Trophoblast cell (in vitro differentiated cells and primary cell): ENCODE results near the gene SCFD2.

Source experiments
- DNase-seq, 2 donors: peaks; one replicate each; pipeline ENCODE4 v3.0.0-alpha.2; 2016
- H2AFZ ChIP-seq: 2 replicates; pipeline ENCODE4 v1.6.1; 2013; ENCODE audit warnings: low read length, moderate library complexity, mild to moderate bottlenecking; ENCODE audit not compliant: insufficient read depth, poor library complexity
- H2AK5ac ChIP-seq: 2 replicates; pipeline ENCODE4 v1.6.1; 2013; ENCODE audit warnings: mild to moderate bottlenecking, low read length
- H2BK120ac ChIP-seq: 2 replicates; pipeline ENCODE4 v1.6.1; 2013; ENCODE audit warnings: low read length, mild to moderate bottlenecking, moderate library complexity; ENCODE audit not compliant: insufficient read depth, poor library complexity
- H2BK12ac ChIP-seq: 2 replicates; pipeline ENCODE4 v1.6.1; 2013; ENCODE audit warnings: mild to moderate bottlenecking, low read length, moderate library complexity
- H2BK5ac ChIP-seq: 2 replicates; pipeline ENCODE4 v1.6.1; 2013; ENCODE audit warnings: low read length, low read depth, moderate library complexity, mild to moderate bottlenecking; ENCODE audit not compliant: poor library complexity
- H3K14ac ChIP-seq: 2 replicates; pipeline ENCODE4 v1.6.1; 2013; ENCODE audit warnings: mild to moderate bottlenecking, low read length
- H3K18ac ChIP-seq: 2 replicates; pipeline ENCODE4 v1.6.1; 2013; ENCODE audit warnings: mild to moderate bottlenecking, low read length
- H3K23ac ChIP-seq: 2 replicates; pipeline ENCODE4 v1.6.1; 2013; ENCODE audit warnings: low read length
- H3K27ac ChIP-seq: 2 replicates; pipeline ENCODE4 v1.5.1; 2013; ENCODE audit warnings: low read depth, mild to moderate bottlenecking, inconsistent platforms, low read length, moderate library complexity
- H3K27me3 ChIP-seq: 2 replicates; pipeline ENCODE4 v1.6.1; 2013; ENCODE audit warnings: inconsistent platforms, mild to moderate bottlenecking, low read length, moderate library complexity; ENCODE audit not compliant: insufficient read depth
- H3K36me3 ChIP-seq, 2 experiments: 1 replicate in 1 of 2; 2 replicates in 1 of 2; pipeline ENCODE4 v1.6.1; 2013; ENCODE audit warnings: low read length in 2 of 2, mild to moderate bottlenecking in 2 of 2, moderate library complexity in 1 of 2; ENCODE audit not compliant: insufficient read depth in 2 of 2, control insufficient read depth in 1 of 2
- H3K4ac ChIP-seq: 2 replicates; pipeline ENCODE4 v1.6.1; 2013; ENCODE audit warnings: low read depth, mild to moderate bottlenecking, low read length, moderate library complexity
- H3K4me1 ChIP-seq, 2 experiments: 1 replicate in 1 of 2; 2 replicates in 1 of 2; pipeline ENCODE4 v1.6.1; 2013; ENCODE audit warnings: low read length in 2 of 2, mild to moderate bottlenecking in 2 of 2, moderate library complexity in 1 of 2; ENCODE audit not compliant: insufficient read depth in 2 of 2, control insufficient read depth in 1 of 2
- H3K4me2 ChIP-seq: 2 replicates; pipeline ENCODE4 v1.6.1; 2013; ENCODE audit warnings: inconsistent platforms, mild to moderate bottlenecking, low read length, moderate library complexity
- H3K4me3 ChIP-seq: 2 replicates; pipeline ENCODE4 v1.5.1; 2013; ENCODE audit warnings: mild to moderate bottlenecking, low read depth, low read length, inconsistent platforms
- H3K79me1 ChIP-seq: one replicate; pipeline ENCODE4 v1.6.1; 2013; ENCODE audit warnings: low read length
- H3K79me2 ChIP-seq: 2 replicates; pipeline ENCODE4 v1.6.1; 2013; ENCODE audit warnings: low read length, mild to moderate bottlenecking; ENCODE audit not compliant: control insufficient read depth, insufficient read depth, poor library complexity
- H3K9ac ChIP-seq: 2 replicates; pipeline ENCODE4 v1.6.1; 2013; ENCODE audit warnings: mild to moderate bottlenecking, low read length
- H3K9me3 ChIP-seq: 2 replicates; pipeline ENCODE4 v1.6.1; 2013; ENCODE audit warnings: low read depth, mild to moderate bottlenecking, control low read depth, inconsistent platforms, low read length; ENCODE audit not compliant: insufficient read depth
- H4K12ac ChIP-seq: 2 replicates; pipeline ENCODE4 v1.6.1; 2013; ENCODE audit warnings: low read depth, mild to moderate bottlenecking, low read length, moderate library complexity
- H4K8ac ChIP-seq: 2 replicates; pipeline ENCODE4 v1.6.1; 2013; ENCODE audit warnings: low read depth, mild to moderate bottlenecking, low read length, moderate library complexity
- H4K91ac ChIP-seq: one replicate; pipeline ENCODE4 v1.6.1; 2013; ENCODE audit warnings: low read depth, mild to moderate bottlenecking, low read length, moderate library complexity
- WGBS: extraction: QIAGEN DNeasy Blood & Tissue Kit; methylation state at CpG from one replicate; pipeline ENCODE4 v1.1.7; 2013; ENCODE audit warnings: missing lambda C conversion rate; ENCODE audit not compliant: insufficient read length, insufficient coverage; ENCODE audit errors: extremely low coverage; 5-methylcytosine and 5-hydroxymethylcytosine counted together

Gene SCFD2

GRCh38 chr4:53098681-53099121 is 267.2 kb downstream of the SCFD2 start:
- no peak overlapping the region for H2AK5ac ChIP-seq
- DNase-seq = no peak
- H3K9ac ChIP-seq = no peak overlapping the region
- H3K4me3 ChIP-seq = no peak overlapping the region
- H2BK120ac ChIP-seq = no peak overlapping the region
- no peak overlapping the region for H3K23ac ChIP-seq
- H3K27me3 ChIP-seq = no peaks in the 10 kb centered on the region
- H3K36me3 ChIP-seq = no peaks in the 10 kb centered on the region
- no peak overlapping the region for H4K91ac ChIP-seq
- peaks cover 0 to 2% of the 10 kb centered on the region in 2 experiments for H3K4me1 ChIP-seq
- H3K18ac ChIP-seq = no peak overlapping the region
- H4K8ac ChIP-seq = no peak overlapping the region
- H3K14ac ChIP-seq = no peak overlapping the region
- peaks cover 1% of the 10 kb centered on the region for H3K79me2 ChIP-seq
- H3K27ac ChIP-seq = peak overlapping the region; percentile 2
- no CpG with 5 or more reads among the region's 2 CpGs for WGBS
- H3K9me3 ChIP-seq = no peaks in the 10 kb centered on the region
- H3K79me1 ChIP-seq = peaks cover 5% of the 10 kb centered on the region
- no peak overlapping the region for H2BK12ac ChIP-seq
- no peak overlapping the region for H4K12ac ChIP-seq
- H3K4me2 ChIP-seq = no peak overlapping the region
- H3K4ac ChIP-seq = no peak overlapping the region
- no peak overlapping the region for H2AFZ ChIP-seq
- no peak overlapping the region for H2BK5ac ChIP-seq

GRCh38 chr4:53094040-53094439 is 271.8 kb downstream of the SCFD2 start:
- Histone ChIP-seq H2BK5ac (no peak overlapping the region), H3K79me2 (no peaks in the 10 kb centered on the region), H4K12ac (no peak overlapping the region), H3K4me2 (no peak overlapping the region), H3K79me1 (no peaks in the 10 kb centered on the region), H3K4me3 (no peak overlapping the region), H3K36me3 (no peaks in the 10 kb centered on the region), H3K9me3 (no peaks in the 10 kb centered on the region), H4K91ac (no peak overlapping the region), H3K27me3 (no peaks in the 10 kb centered on the region), H3K27ac (no peak overlapping the region), H4K8ac (no peak overlapping the region), H2AK5ac (no peak overlapping the region), H2BK120ac (no peak overlapping the region), H2AFZ (no peak overlapping the region), H3K4me1 (no peaks in the 10 kb centered on the region), H3K23ac (no peak overlapping the region), H2BK12ac (no peak overlapping the region), H3K4ac (no peak overlapping the region), H3K14ac (no peak overlapping the region), H3K18ac (no peak overlapping the region), H3K9ac (no peak overlapping the region)
- no peak for DNase-seq
- WGBS = no CpG with 5 or more reads among the region's 1 CpG

GRCh38 chr4:53089936-53090729 is 275.7 kb downstream of the SCFD2 start:
- DNase-seq = peak in 1 of 2 donors; percentile 1
- Histone ChIP-seq H3K23ac (no peak overlapping the region), H3K4me2 (no peak overlapping the region), H3K4ac (no peak overlapping the region), H4K91ac (no peak overlapping the region), H3K9me3 (no peaks in the 10 kb centered on the region), H3K9ac (no peak overlapping the region), H4K8ac (no peak overlapping the region), H3K4me1 (no peaks in the 10 kb centered on the region), H3K79me1 (no peaks in the 10 kb centered on the region), H2AFZ (no peak overlapping the region), H2AK5ac (no peak overlapping the region), H2BK12ac (no peak overlapping the region), H3K36me3 (no peaks in the 10 kb centered on the region), H2BK120ac (no peak overlapping the region), H2BK5ac (no peak overlapping the region), H3K27ac (no peak overlapping the region), H3K4me3 (no peak overlapping the region), H4K12ac (no peak overlapping the region), H3K14ac (no peak overlapping the region), H3K18ac (no peak overlapping the region), H3K79me2 (no peaks in the 10 kb centered on the region), H3K27me3 (no peaks in the 10 kb centered on the region)

- Histone ChIP-seq H2BK5ac (no peak overlapping the region), H3K9me3 (no peaks in the 10 kb centered on the region), H3K23ac (no peak overlapping the region)
These were observed 277.7 kb downstream of the SCFD2 start for GRCh38 chr4:53088152-53088551.

More at GRCh38 chr4:53088152-53088551, 277.7 kb downstream of the SCFD2 start:
- Histone ChIP-seq H3K14ac (no peak overlapping the region), H4K91ac (no peak overlapping the region), H3K9ac (no peak overlapping the region), H4K8ac (no peak overlapping the region), H3K27me3 (no peaks in the 10 kb centered on the region), H3K27ac (no peak overlapping the region), H2AK5ac (no peak overlapping the region), H2BK12ac (no peak overlapping the region), H2BK120ac (no peak overlapping the region), H3K18ac (no peak overlapping the region), H4K12ac (no peak overlapping the region), H3K4me1 (no peaks in the 10 kb centered on the region), H3K79me2 (no peaks in the 10 kb centered on the region), H3K4ac (no peak overlapping the region), H3K4me2 (no peak overlapping the region), H2AFZ (no peak overlapping the region), H3K79me1 (no peaks in the 10 kb centered on the region), H3K36me3 (no peaks in the 10 kb centered on the region), H3K4me3 (no peak overlapping the region)
- no CpG with 5 or more reads among the region's 1 CpG for WGBS
- no peak for DNase-seq
